Eye (tissue), 1 donor: ENCODE measurements around the gene ACTL10.

Experiments
- DNase-seq: peaks from one replicate; pipeline ENCODE4 v3.0.0-alpha.2; 2015

ACTL10 gene

GRCh38 chr20:33664762-33665144 lies 2.0 kb upstream of the ACTL10 start:
- no peak for DNase-seq

- no peak for DNase-seq
These were observed 517 bp downstream of the ACTL10 start for GRCh38 chr20:33667245-33667675.

GRCh38 chr20:33667676-33668465 lies 1.1 kb downstream of the ACTL10 start:
- peak; percentile 91 for DNase-seq

GRCh38 chr20:33668466-33669155 lies 1.9 kb downstream of the ACTL10 start:
- DNase-seq: no peak

GRCh38 chr20:33669224-33669623 lies 2.5 kb downstream of the ACTL10 start:
- DNase-seq: no peak

- DNase-seq: no peak
These were observed 3.3 kb downstream of the ACTL10 start for GRCh38 chr20:33669873-33670640.

- DNase-seq: no peak
These were observed 4.2 kb downstream of the ACTL10 start for GRCh38 chr20:33670715-33671499.

GRCh38 chr20:33671573-33672288 lies 5.0 kb downstream of the ACTL10 start:
- no peak for DNase-seq

- DNase-seq: peak; percentile 70
These were observed 5.8 kb downstream of the ACTL10 start for GRCh38 chr20:33672426-33673113.

GRCh38 chr20:33673114-33673409 lies 6.3 kb downstream of the ACTL10 start:
- DNase-seq: no peak

GRCh38 chr20:33673410-33674293 lies 6.9 kb downstream of the ACTL10 start:
- peak; percentile 62 for DNase-seq

GRCh38 chr20:33674294-33675135 lies 7.8 kb downstream of the ACTL10 start, which contains the start of gene NECAB3:
Gene NECAB3, minus strand, starts transcription at chr20:33674428. Its CDS starts 76 bp downstream, at chr20:33674352.
- DNase-seq: peak; percentile 91

- DNase-seq: no peak
These were observed 8.6 kb downstream of the ACTL10 start for GRCh38 chr20:33675136-33675959.

- no peak for DNase-seq
These were observed 9.4 kb downstream of the ACTL10 start for GRCh38 chr20:33676121-33676520.

GRCh38 chr20:33676652-33677645 lies 10.2 kb downstream of the ACTL10 start:
- no peak for DNase-seq

- DNase-seq: peak; percentile 51
These were observed 11.4 kb downstream of the ACTL10 start for GRCh38 chr20:33677991-33678702.
